ENCODE data around the gene NDUFS2.

GRCh38 chr1:161172776-161173376 is 29.3 kb upstream of the NDUFS2 start:
- TF ChIP-seq POLR2A (IDR thresholded peaks at IDR 0.05) (no peak), CTCF (IDR thresholded peaks at IDR 0.05 in 4 of 5, conservative IDR thresholded peaks at IDR 0.05 in 1 of 5) (no peak)

Measured in gastrocnemius medialis (tissue), 4 donors.